HepG2 (cell line): ENCODE measurements around the gene DNMT3A. TPM values are rescaled to one million over a fixed set of nuclear protein-coding genes. Genes with fewer than 3 reads are reported as not detected.

ENCODE experiments used
- ATAC-seq: fragments of 200-7000 bp; cut with Tn5 transposase; 3 replicates; pipeline ENCODE4 v1.9.1; 2020; ENCODE audit warnings: mild to moderate bottlenecking, moderate library complexity
- BruUV-seq: library from RNA; stranded (reverse); fragments of 400-500 nt; replicated peaks from 2 replicates; lab custom pipeline; 2021; lab: Mats Ljungman, UMichigan
- CTCF ChIA-PET: fragments of 300-600 bp; formaldehyde crosslinking; extraction: SDS; loops from one replicate; lab custom pipeline; 2021; ENCODE audit warnings: low total read pairs, inconsistent platforms, low intra/inter-chr PET ratio; lab: Yijun Ruan, JAX
- POLR2A ChIA-PET: fragments of 350-600 bp; sonication (Branson Sonifier 250); formaldehyde crosslinking; loops from one replicate; lab custom pipeline; 2020; ENCODE audit warnings: antibody characterized with exemption, inconsistent platforms; lab: Yijun Ruan, JAX
- DNase-seq: peaks from one replicate; pipeline ENCODE4 v3.0.0-alpha.2; 2015; ENCODE audit warnings: low spot score
- FAIRE-seq: peaks from 3 replicates; lab custom pipeline; 2011; peaks lifted over from hg19 to GRCh38; lab: Jason Lieb, UNC
- H2AFZ ChIP-seq: one replicate; pipeline ENCODE4 v1.6.1; 2011; ENCODE audit warnings: low read length, inconsistent platforms
- H3K27ac ChIP-seq: fragments of 300-600 bp; 3 replicates; pipeline ENCODE4 v1.8.0; 2011; ENCODE audit warnings: mixed run types, mild to moderate bottlenecking, mixed read lengths, low read length, inconsistent platforms; ENCODE audit not compliant: insufficient read depth; ENCODE audit errors: extremely low read length
- H3K27me3 ChIP-seq, 2 experiments: fragments of 200-600 bp in 1 of 2; 2 replicates in 1 of 2; 3 replicates in 1 of 2; pipeline versions ENCODE4 v1.6.0 to v1.8.0; 2011; ENCODE audit warnings: low read length in 2 of 2, mild to moderate bottlenecking in 2 of 2, moderate library complexity in 2 of 2, inconsistent platforms in 1 of 2; ENCODE audit not compliant: insufficient read depth in 2 of 2, control insufficient read depth in 1 of 2
- H3K36me3 ChIP-seq, 2 experiments: fragments of 200-600 bp in 1 of 2; replicated peaks in 1 of 2; 2 replicates in 1 of 2; 3 replicates in 1 of 2; pipeline versions ENCODE4 v1.5.1 to v1.8.0; 2011; ENCODE audit warnings: low read length in 2 of 2, inconsistent platforms in 1 of 2; ENCODE audit not compliant: insufficient read depth in 2 of 2, control insufficient read depth in 1 of 2
- H3K4me1 ChIP-seq: 2 replicates; pipeline ENCODE4 v1.5.1; 2012; ENCODE audit warnings: low read length, inconsistent platforms; ENCODE audit not compliant: insufficient read depth
- H3K4me2 ChIP-seq: 2 replicates; pipeline ENCODE4 v1.6.0; 2011; ENCODE audit warnings: low read depth, low read length, inconsistent platforms
- H3K4me3 ChIP-seq, 3 experiments: fragments of 200-600 bp in 1 of 3; sonication (generic), shearing (Covaris generic) in 1 of 3; replicated peaks in 1 of 3; 2 replicates each; pipeline ENCODE4 v1.5.1; 2011 to 2016; ENCODE audit warnings: low read length in 3 of 3, inconsistent platforms in 2 of 3, low read depth in 2 of 3, mild to moderate bottlenecking in 2 of 3, control low read depth in 1 of 3, mixed read lengths in 1 of 3; ENCODE audit not compliant: insufficient read depth in 1 of 3
- H3K79me2 ChIP-seq: one replicate; pipeline ENCODE4 v1.6.1; 2011; ENCODE audit warnings: low read length, inconsistent platforms; ENCODE audit not compliant: insufficient read depth
- H3K9ac ChIP-seq: 2 replicates; pipeline ENCODE4 v1.6.0; 2011; ENCODE audit warnings: mild to moderate bottlenecking, low read depth, low read length, inconsistent platforms; ENCODE audit not compliant: insufficient read depth
- H3K9me3 ChIP-seq: 2 replicates; pipeline ENCODE4 v1.5.1; 2012; ENCODE audit warnings: mild to moderate bottlenecking, low read length
- H4K20me1 ChIP-seq: 2 replicates; pipeline ENCODE4 v1.6.0; 2011; ENCODE audit warnings: inconsistent platforms, mild to moderate bottlenecking, low read length, moderate library complexity; ENCODE audit not compliant: insufficient read depth
- AGO1 ChIP-seq: fragments of 200-400 bp; formaldehyde crosslinking; IDR thresholded peaks from 2 replicates; pipeline ENCODE4 v1.6.1; 2017; ENCODE audit warnings: mild to moderate bottlenecking, low read depth, low read length, moderate library complexity; ENCODE audit not compliant: poor library complexity, severe bottlenecking
- ATF7-NPFF ChIP-seq: sonication (generic); formaldehyde crosslinking; IDR thresholded peaks from 2 replicates; pipeline ENCODE4 v1.8.1; 2023; ENCODE audit warnings: mild to moderate bottlenecking, low read depth, missing genetic modification reagents, moderate library complexity
- GPBP1L1 ChIP-seq: sonication (generic); formaldehyde crosslinking; IDR thresholded peaks from 2 replicates; pipeline ENCODE4 v1.5.0; 2020; ENCODE audit warnings: mild to moderate bottlenecking, missing genetic modification reagents
- NFATC3 ChIP-seq: sonication (generic); formaldehyde crosslinking; IDR thresholded peaks from 2 replicates; pipeline ENCODE4 v1.5.1; 2020; ENCODE audit warnings: mild to moderate bottlenecking, missing genetic modification reagents
- STAT5B ChIP-seq: sonication (generic); formaldehyde crosslinking; IDR thresholded peaks from 2 replicates; pipeline ENCODE4 v1.4.0; 2020; ENCODE audit warnings: missing genetic modification reagents
- U2AF1 ChIP-seq: fragments of 200-400 bp; formaldehyde crosslinking; optimal IDR thresholded peaks from 2 replicates; pipeline ENCODE3; 2017; ENCODE audit warnings: mild to moderate bottlenecking, low read depth, low read length
- ZMAT5 ChIP-seq: sonication (generic); formaldehyde crosslinking; IDR thresholded peaks from 2 replicates; pipeline ENCODE4 v1.5.0; 2020; ENCODE audit warnings: mild to moderate bottlenecking, low read depth, missing genetic modification reagents, borderline replicate concordance
- ZNF678 ChIP-seq: sonication (generic); formaldehyde crosslinking; IDR thresholded peaks from 2 replicates; pipeline ENCODE4 v1.4.0; 2020; ENCODE audit warnings: mild to moderate bottlenecking, missing genetic modification reagents
- ZNF775 ChIP-seq: sonication (generic); formaldehyde crosslinking; IDR thresholded peaks from 2 replicates; pipeline ENCODE4 v1.4.0; 2020; ENCODE audit warnings: missing genetic modification reagents, mild to moderate bottlenecking, moderate library complexity, borderline replicate concordance
- ZNF883 ChIP-seq: sonication (generic); formaldehyde crosslinking; IDR thresholded peaks from 2 replicates; pipeline ENCODE4 v1.5.1; 2020; ENCODE audit warnings: mild to moderate bottlenecking, missing genetic modification reagents; ENCODE audit errors: not compliant biosample characterization
- WGBS: methylation state at CpG from one replicate; pipeline ENCODE4 v1.1.6; 2017; ENCODE audit warnings: low lambda C conversion rate; 5-methylcytosine and 5-hydroxymethylcytosine counted together
- in situ Hi-C: cut with HindIII; loops from 2 replicates; pipeline ENCODE4 v1.10.0; 2017; ENCODE audit warnings: low pct_unique_long_range_greater_than_20kb; ENCODE audit not compliant: extremely low pct_ligation_motif_present
- intact Hi-C: fragments of 100-400 bp; cut with micrococcal nuclease; formaldehyde crosslinking; loops from one replicate; pipeline ENCODE4 v1.10.0; 2022; ENCODE audit not compliant: unreplicated experiment
- polyA plus RNA-seq, 8 experiments: library from polyadenylated mRNA; depleted of rRNA in 3 of 8; stranded (reverse) in 7 of 8; unstranded in 1 of 8; fragments of >200 nt; fragmentation: Illumina TruSeq in 4 of 8; extraction: Trizol in 4 of 8; gene quantifications; 2 replicates each; pipeline versions ENCODE4 v1.2.1 to v1.2.3, GENCODE V29; 2011 to 2016; ENCODE audit warnings: low read depth in 4 of 8, missing spikeins in 1 of 8, mixed read lengths in 1 of 8; ENCODE audit not compliant: insufficient read depth in 1 of 8
- total RNA-seq, 5 experiments: library from RNA; depleted of rRNA; stranded (reverse); fragments of >200 nt; fragmentation: Illumina TruSeq; extraction: Trizol; gene quantifications; 2 replicates each; pipeline ENCODE4 v1.2.3, GENCODE V29; 2016; ENCODE audit warnings: low read depth in 1 of 5

The DNMT3A gene
- total and polyA plus RNA-seq, 2 of the 13 experiments (the other 11 are each of a cell fraction or from before 2014, with no cell fraction given): 14.7 to 29.1 TPM

- no TSS peak for BruUV-seq
- in situ Hi-C loops (no loop called here), intact Hi-C loops (no loop called here)
- Histone ChIP-seq H3K9me3 (no peaks in the 10 kb centered on the region), H3K36me3 (no peaks in the 10 kb centered on the region), H2AFZ (no peak overlapping the region), H3K4me1 (0 out of 2 replicates have a peak, but pooled peaks cover 5% of the 10 kb centered on the region), H3K27me3 (no peaks in the 10 kb centered on the region), H3K4me3 (no peak overlapping the region), H3K79me2 (no peaks in the 10 kb centered on the region), H3K9ac (no peak overlapping the region), H3K4me2 (no peak overlapping the region), H3K27ac (no peak overlapping the region), H4K20me1 (no peaks in the 10 kb centered on the region)
- DNase-seq (no peak), ATAC-seq (no peak), FAIRE-seq (no peak)
- ChIA-PET CTCF (no interaction called here), POLR2A (no interaction called here)
- TF ChIP-seq NFATC3 (CRISPR knock-in tag) (no peak), AGO1 (no peak), ZNF678 (CRISPR knock-in tag) (no peak), ZMAT5 (CRISPR knock-in tag) (no peak), GPBP1L1 (CRISPR knock-in tag) (no peak), STAT5B (CRISPR knock-in tag) (no peak), ZNF775 (CRISPR knock-in tag) (no peak), ATF7-NPFF (CRISPR knock-in tag) (no peak), ZNF883 (no peak), U2AF1 (no peak)
- WGBS: 85% methylated on average over 7 of the region's 7 CpGs
Observed at GRCh38 chr2:25295621-25296020, 46.1 kb downstream of the DNMT3A start.
